Measurements from ENCODE around the gene RYR3.

Gene RYR3

DNA sequence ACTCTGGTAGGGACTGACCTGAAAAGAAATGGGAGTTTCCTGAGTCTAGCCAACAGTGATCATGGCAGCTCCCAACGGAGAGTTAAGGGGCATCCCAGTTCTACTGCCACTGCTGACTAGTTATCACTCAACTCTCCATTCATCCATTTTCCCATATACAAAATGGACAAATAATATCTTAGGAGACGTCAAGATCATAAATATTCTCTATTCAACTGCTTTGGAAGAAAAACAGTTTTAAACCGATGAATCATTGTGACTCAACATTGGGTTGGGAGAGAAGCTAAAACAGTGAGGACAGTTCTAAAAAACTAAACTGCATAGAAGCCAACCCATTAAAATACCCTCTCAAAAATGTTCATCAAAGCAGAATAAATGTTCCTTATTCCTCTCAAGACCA lies 600.0 kb downstream of the RYR3 start:
- H3K4me3 ChIP-seq (ENCODE audit: low read length), result no peak overlapping the region
- H3K36me3 ChIP-seq (ENCODE audit: control insufficient read depth, insufficient read depth, low read length), result no peaks in the 10 kb centered on the region
- H3K9me3 ChIP-seq (ENCODE audit: control insufficient read depth, low read length), result no peaks in the 10 kb centered on the region

GRCh38 chr15:33912326-33912725 lies 601.6 kb downstream of the RYR3 start:
- H3K4me1 ChIP-seq (ENCODE audit: control insufficient read depth, insufficient read depth, low read length), result peaks cover 10% of the 10 kb centered on the region
- no peaks in the 10 kb centered on the region for H3K9me3 ChIP-seq (ENCODE audit: control insufficient read depth, low read length)
- H3K27me3 ChIP-seq (ENCODE audit: control insufficient read depth, insufficient read depth, low read length), result no peaks in the 10 kb centered on the region
- no peak overlapping the region for H3K9ac ChIP-seq (ENCODE audit: low read length)
- H3K36me3 ChIP-seq (ENCODE audit: control insufficient read depth, insufficient read depth, low read length), result no peaks in the 10 kb centered on the region
- no peak overlapping the region for H3K4me3 ChIP-seq (ENCODE audit: low read length)

More for the DNA sequence above, 600.0 kb downstream of the RYR3 start:
- H3K9ac ChIP-seq (ENCODE audit: low read length), result no peak overlapping the region
- peaks cover 9% of the 10 kb centered on the region for H3K4me1 ChIP-seq (ENCODE audit: control insufficient read depth, insufficient read depth, low read length)
- no peaks in the 10 kb centered on the region for H3K27me3 ChIP-seq (ENCODE audit: control insufficient read depth, insufficient read depth, low read length)

DNA sequence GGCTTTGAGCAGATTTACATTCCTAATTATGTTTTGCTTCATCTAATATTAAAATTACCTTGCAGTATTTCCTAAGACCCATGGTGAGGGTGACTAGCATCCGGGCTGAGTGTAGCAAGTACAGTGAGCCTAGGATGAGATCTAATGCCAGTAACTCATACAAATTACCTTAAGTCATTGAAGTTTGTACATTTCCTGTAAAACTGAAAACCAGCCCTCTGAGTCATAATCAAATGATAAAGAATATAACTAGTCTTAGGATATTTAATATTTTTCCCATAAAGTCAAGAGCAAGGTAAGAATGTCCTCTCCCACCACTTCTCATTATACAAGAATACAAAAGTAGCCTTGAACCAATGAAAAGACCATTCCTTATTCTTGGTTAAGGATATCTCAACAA lies 602.7 kb downstream of the RYR3 start:
- Histone ChIP-seq H3K4me1 (ENCODE audit: control insufficient read depth, insufficient read depth, low read length) (peaks cover 10% of the 10 kb centered on the region), H3K9ac (ENCODE audit: low read length) (no peak overlapping the region), H3K4me3 (ENCODE audit: low read length) (no peak overlapping the region), H3K36me3 (ENCODE audit: control insufficient read depth, insufficient read depth, low read length) (no peaks in the 10 kb centered on the region), H3K9me3 (ENCODE audit: control insufficient read depth, low read length) (no peaks in the 10 kb centered on the region), H3K27me3 (ENCODE audit: control insufficient read depth, insufficient read depth, low read length) (no peaks in the 10 kb centered on the region)
